Smooth muscle cell of bladder (primary cell): ENCODE measurements around the gene KRTAP20-1. TPM values are rescaled to one million over a fixed set of nuclear protein-coding genes. Genes with fewer than 3 reads are reported as not detected.

Experiments used
- total RNA-seq: library from RNA; depleted of rRNA; stranded (reverse); fragments of >200 nt; gene quantifications from 2 replicates; pipeline ENCODE4 v1.2.3, GENCODE V29; 2014

Gene KRTAP20-1, protein sequence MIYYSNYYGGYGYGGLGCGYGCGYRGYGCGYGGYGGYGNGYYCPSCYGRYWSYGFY
- total RNA-seq = not detected in 2 replicates

DNA sequence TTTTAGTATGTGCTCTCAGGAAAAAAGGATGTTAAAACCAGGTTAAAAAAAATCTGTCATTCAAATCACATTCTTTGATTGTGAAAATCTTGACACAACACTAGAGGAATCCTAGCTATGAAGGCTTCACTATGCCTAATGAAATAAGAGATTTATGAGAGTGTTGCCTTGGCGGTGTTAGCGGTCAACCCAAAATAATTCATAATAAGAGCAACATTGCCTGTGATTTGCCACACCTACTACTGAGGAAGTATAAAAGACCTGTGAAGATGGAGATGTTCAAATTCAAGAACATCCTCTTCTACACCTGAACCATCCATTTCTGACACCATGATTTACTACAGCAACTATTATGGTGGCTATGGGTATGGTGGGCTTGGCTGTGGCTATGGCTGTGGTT is at the start of gene KRTAP20-1:
Gene KRTAP20-1 (plus strand): TSS at position 301 of the 400 bp plus-strand sequence. CDS start 30 bp downstream, at position 331.

DNA sequence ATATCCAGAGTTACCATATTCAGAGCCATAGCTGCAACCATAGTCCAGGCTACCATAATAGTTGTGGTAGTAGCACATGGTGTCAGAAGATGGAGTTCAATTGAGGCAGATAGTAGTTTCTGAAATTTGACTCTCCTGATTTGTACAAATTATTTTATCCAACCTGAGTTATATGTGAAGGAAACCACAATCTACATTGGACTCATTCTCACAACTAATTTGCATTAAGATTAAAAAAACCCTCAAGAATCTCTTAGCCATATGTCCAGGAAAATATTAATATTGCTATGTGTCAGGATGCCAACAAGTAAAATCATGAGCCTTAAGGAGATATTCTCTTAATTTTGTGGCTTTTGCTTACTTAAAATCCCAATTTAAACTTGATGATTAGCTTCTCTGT is 25.9 kb upstream of the KRTAP20-1 start, which contains the start of gene KRTAP22-2:
Gene KRTAP22-2 (minus strand): TSS at position 101 of the 400 bp plus-strand sequence.

DNA sequence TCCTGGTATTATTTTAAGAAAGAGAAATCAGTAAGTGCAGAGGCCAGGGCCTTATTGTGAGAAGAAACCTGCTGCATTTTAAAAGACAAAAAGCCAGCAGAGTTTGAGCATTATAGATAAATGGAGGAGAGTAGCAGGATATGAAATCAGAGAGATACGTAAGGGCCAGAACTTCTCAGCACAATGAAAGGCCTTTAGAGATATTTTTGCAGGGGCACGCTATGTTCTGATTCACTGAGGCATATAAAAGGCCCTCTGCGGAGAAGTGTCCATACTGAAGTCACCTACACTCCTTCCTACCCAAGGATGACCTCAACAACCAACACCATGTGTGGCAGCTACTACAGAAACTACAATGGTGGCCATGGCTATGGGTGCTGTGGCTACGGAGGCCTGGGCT is 24.1 kb upstream of the KRTAP20-1 start, which contains the start of gene KRTAP6-3:
Gene KRTAP6-3 (plus strand): TSS at position 301 of the 400 bp plus-strand sequence. CDS start 6 bp downstream, at position 307.

DNA sequence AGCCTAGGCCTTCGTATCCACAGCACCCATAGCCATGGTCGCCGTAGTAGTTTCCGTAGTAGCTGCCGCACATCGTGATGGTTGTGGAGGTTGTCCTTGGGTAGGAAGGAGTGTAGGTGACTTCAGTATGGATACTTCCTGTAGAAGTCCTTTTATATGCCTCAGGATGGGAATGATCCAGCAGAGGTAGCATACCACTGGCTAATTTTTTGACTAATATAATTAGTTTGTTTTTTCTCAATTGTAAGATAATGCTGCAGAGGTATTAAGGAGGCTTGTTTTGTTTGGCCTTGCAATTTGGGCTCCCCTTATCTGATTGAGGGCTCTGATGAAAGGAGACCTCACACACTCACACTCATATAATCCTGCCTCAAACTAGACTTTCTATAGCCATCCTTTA is 17.4 kb upstream of the KRTAP20-1 start, which contains the start of gene KRTAP6-2:
Gene KRTAP6-2 (minus strand): TSS at position 101 of the 400 bp plus-strand sequence. CDS start 28 bp downstream, at position 73.

DNA sequence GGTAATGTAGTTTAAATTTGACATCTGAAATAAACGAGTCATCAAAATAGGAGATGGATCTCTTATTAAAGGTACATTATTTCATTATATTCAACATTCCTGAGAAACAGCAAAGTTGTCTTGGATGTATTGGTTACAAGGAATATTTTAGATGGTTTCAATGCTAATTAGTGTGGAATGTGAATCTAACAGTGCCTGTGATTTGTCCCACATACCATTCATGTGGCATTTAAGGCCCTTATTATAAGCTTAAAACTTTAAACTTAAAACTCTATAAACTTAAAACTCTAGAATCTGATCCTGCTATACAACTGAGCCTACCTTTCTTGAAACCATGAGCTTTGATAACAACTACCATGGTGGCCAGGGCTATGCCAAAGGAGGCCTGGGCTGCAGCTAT is 15.4 kb upstream of the KRTAP20-1 start, which contains the start of gene KRTAP22-1:
Gene KRTAP22-1 (plus strand): TSS at position 301 of the 400 bp plus-strand sequence.

DNA sequence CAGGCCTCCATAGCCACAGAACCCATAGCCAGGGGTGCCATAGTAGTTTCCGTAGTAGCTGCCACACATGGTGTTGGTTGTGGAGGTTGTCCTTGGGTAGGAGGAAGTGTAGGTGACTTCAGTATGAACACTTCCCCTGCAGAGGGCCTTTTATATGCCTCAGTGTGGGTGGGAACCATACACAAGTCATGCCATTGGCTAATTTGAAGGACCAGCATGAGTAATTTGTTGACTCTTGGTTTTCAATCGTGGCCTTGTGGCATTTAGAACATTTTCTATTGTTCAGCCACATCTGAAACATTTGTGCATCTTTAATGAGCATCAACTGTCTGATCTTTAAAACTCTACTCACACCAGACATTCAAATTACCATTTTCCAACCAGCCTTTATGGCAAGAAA is 2.4 kb upstream of the KRTAP20-1 start, which contains the start of gene KRTAP6-1:
Gene KRTAP6-1 (minus strand): TSS at position 95 of the 400 bp plus-strand sequence. CDS start 26 bp downstream, at position 69.

DNA sequence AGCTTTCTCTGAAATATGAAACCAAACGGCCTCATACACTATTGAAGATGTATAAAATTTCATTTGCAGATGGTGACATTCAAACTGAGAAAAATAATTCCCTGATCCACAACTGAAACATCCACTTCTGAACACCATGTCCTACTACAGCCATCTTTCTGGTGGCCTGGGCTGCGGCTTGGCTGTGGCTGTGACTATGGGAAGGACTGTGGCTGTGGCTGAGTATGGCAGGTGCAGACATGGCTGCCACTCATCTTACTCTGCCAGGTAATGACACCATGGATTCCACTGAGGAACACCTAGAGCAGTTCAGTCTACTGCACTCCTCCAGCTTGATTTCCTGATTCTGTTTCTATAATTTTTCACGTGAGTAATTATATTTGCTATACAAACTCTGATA is 4.3 kb downstream of the KRTAP20-1 start, which contains the start of gene KRTAP20-4:
Gene KRTAP20-4 (plus strand): TSS at position 106 of the 400 bp plus-strand sequence.

DNA sequence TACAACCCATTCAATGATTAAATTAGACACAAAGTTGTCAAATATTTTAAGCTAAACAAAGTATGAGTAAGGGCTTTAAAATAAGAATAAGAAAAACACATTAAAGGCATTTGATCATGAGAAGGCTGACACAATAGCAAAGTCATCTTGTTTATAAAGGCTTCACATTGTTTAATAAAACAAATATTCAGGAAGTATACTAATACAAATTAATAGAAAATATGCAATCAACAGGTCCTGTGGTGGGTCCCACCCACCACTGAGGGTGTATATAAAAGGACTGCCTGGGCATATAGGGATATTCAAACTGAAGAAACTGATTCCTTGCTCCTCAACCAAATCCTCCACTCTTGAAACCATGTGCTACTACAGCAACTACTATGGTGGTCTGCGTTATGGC is 18.7 kb downstream of the KRTAP20-1 start, which contains the start of gene KRTAP20-2:
Gene KRTAP20-2 (plus strand): TSS at position 301 of the 400 bp plus-strand sequence. CDS start 58 bp downstream, at position 359.

DNA sequence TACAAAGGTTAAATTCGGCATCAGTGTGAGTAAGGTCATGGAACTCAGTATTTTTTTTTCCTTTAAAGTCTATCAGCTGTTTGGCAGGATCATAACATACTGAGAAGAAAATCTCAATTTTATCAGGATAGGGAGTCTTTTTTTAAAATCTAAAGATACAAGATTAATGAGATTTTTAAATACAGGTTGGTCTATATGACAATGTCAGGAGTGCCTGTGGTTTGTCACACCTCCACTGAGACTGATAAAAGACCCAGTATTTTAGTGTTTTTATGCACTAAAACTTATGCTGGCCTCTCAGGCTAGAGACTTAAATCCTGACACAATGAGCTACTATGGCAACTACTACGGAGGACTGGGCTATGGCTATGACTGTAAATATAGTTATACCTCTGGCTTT is 26.3 kb downstream of the KRTAP20-1 start, which contains the start of gene KRTAP20-3:
Gene KRTAP20-3 (plus strand): TSS at position 301 of the 400 bp plus-strand sequence.

Other genes with a start within 250 kb of the KRTAP20-1 start
- not detected in 2 replicates for gene KRTAP13-2, start 244.2 kb upstream of the KRTAP20-1 start, total RNA-seq
- gene KRTAP13-1, start 220.4 kb upstream of the KRTAP20-1 start, total RNA-seq = not detected in 2 replicates
- gene KRTAP13-3, start 190.5 kb upstream of the KRTAP20-1 start, total RNA-seq = not detected in 2 replicates
- gene KRTAP13-4, start 186.2 kb upstream of the KRTAP20-1 start, total RNA-seq = not detected in 2 replicates
- not detected in 2 replicates for gene KRTAP15-1, start 176.2 kb upstream of the KRTAP20-1 start, total RNA-seq
- not detected in 2 replicates for gene KRTAP19-1, start 136.1 kb upstream of the KRTAP20-1 start, total RNA-seq
- not detected in 2 replicates for gene KRTAP19-2, start 129.0 kb upstream of the KRTAP20-1 start, total RNA-seq
- gene KRTAP19-3, start 124.4 kb upstream of the KRTAP20-1 start, total RNA-seq = not detected in 2 replicates
- not detected in 2 replicates for gene KRTAP19-4, start 119.3 kb upstream of the KRTAP20-1 start, total RNA-seq
- gene KRTAP19-5, start 114.3 kb upstream of the KRTAP20-1 start, total RNA-seq = not detected in 2 replicates
- not detected in 2 replicates for gene KRTAP19-6, start 74.6 kb upstream of the KRTAP20-1 start, total RNA-seq
- not detected in 2 replicates for gene KRTAP19-7, start 55.1 kb upstream of the KRTAP20-1 start, total RNA-seq
- gene KRTAP22-2, start 26.0 kb upstream of the KRTAP20-1 start, total RNA-seq = not detected in 2 replicates
- gene KRTAP6-3, start 24.0 kb upstream of the KRTAP20-1 start, total RNA-seq = not detected in 2 replicates
- gene KRTAP6-2, start 17.5 kb upstream of the KRTAP20-1 start, total RNA-seq = not detected in 2 replicates
- gene KRTAP22-1, start 15.3 kb upstream of the KRTAP20-1 start, total RNA-seq = not detected in 2 replicates
- gene KRTAP6-1, start 2.5 kb upstream of the KRTAP20-1 start, total RNA-seq = not detected in 2 replicates
- gene KRTAP20-4, start 4.2 kb downstream of the KRTAP20-1 start, total RNA-seq = not detected in 2 replicates
- not detected in 2 replicates for gene KRTAP20-2, start 18.8 kb downstream of the KRTAP20-1 start, total RNA-seq
- not detected in 2 replicates for gene KRTAP20-3, start 26.4 kb downstream of the KRTAP20-1 start, total RNA-seq
- not detected in 2 replicates for gene KRTAP21-3, start 102.4 kb downstream of the KRTAP20-1 start, total RNA-seq
- gene KRTAP21-2, start 130.8 kb downstream of the KRTAP20-1 start, total RNA-seq = not detected in 2 replicates
- gene KRTAP21-1, start 139.0 kb downstream of the KRTAP20-1 start, total RNA-seq = not detected in 2 replicates
- not detected in 2 replicates for gene KRTAP8-1, start 196.8 kb downstream of the KRTAP20-1 start, total RNA-seq
- not detected in 2 replicates for gene KRTAP7-1, start 213.3 kb downstream of the KRTAP20-1 start, total RNA-seq